Ureter (tissue), 1 donor: Measurements from ENCODE around the gene PHC3. TPM values are rescaled to one million over a fixed set of nuclear protein-coding genes. Genes with fewer than 3 reads are reported as not detected.
A peak's percentile ranks its signal among the peaks of the same experiment; 100 is the strongest.
"Not testable (repeated sequence)": the region's sequence is repeated elsewhere in the genome, so short reads cannot be mapped to it uniquely, and the experiment has no call there.

Experiments
- DNase-seq: peaks from one replicate; pipeline ENCODE4 v3.0.0-alpha.2; 2020; ENCODE audit warnings: low spot score
- total RNA-seq: library from RNA; stranded (reverse); gene quantifications from one replicate; pipeline ENCODE4 v1.2.4, GENCODE V29; 2023
- donor health status: DM: yes; HTN: yes; CAD: no.

PHC3 gene
- 118 TPM for total RNA-seq

- DNase-seq: peak; percentile 94
These were observed at the start of gene PHC3 for GRCh38 chr3:170180908-170181885. Gene PHC3, minus strand, starts transcription at chr3:170181733. Its CDS starts 18 bp downstream, at chr3:170181715.

- no peak for DNase-seq
These were observed 46.7 kb upstream of the PHC3 start for GRCh38 chr3:170228093-170228766.

- DNase-seq: no peak
These were observed 45.0 kb upstream of the PHC3 start for GRCh38 chr3:170226426-170226960.

GRCh38 chr3:170225166-170225565 is 43.6 kb upstream of the PHC3 start:
- DNase-seq: no peak

- peak; percentile 52 for DNase-seq
These were observed 41.4 kb upstream of the PHC3 start for GRCh38 chr3:170222647-170223541.

- DNase-seq: peak; percentile 96
These were observed 40.6 kb upstream of the PHC3 start, which contains the start of gene PRKCI for GRCh38 chr3:170221924-170222646. Gene PRKCI, plus strand, starts transcription at chr3:170222424. Its CDS starts 246 bp downstream, at chr3:170222670.

- DNase-seq: no peak
These were observed 39.3 kb upstream of the PHC3 start for GRCh38 chr3:170220871-170221270.

GRCh38 chr3:170219850-170220249 is 38.3 kb upstream of the PHC3 start:
- DNase-seq: no peak

- no peak for DNase-seq
These were observed 30.1 kb upstream of the PHC3 start for GRCh38 chr3:170211668-170212067.

GRCh38 chr3:170207717-170208116 is 26.2 kb upstream of the PHC3 start:
- no peak for DNase-seq

- DNase-seq: not testable (repeated sequence)
These were observed 24.7 kb upstream of the PHC3 start for GRCh38 chr3:170206164-170206762.

GRCh38 chr3:170205302-170205701 is 23.8 kb upstream of the PHC3 start:
- no peak for DNase-seq

- DNase-seq: no peak
These were observed 23.0 kb upstream of the PHC3 start for GRCh38 chr3:170204509-170204908.

- no peak for DNase-seq
These were observed 22.5 kb upstream of the PHC3 start for GRCh38 chr3:170204023-170204472.

- DNase-seq: no peak
These were observed 21.9 kb upstream of the PHC3 start for GRCh38 chr3:170203457-170203856.

- no peak for DNase-seq
These were observed 20.0 kb upstream of the PHC3 start for GRCh38 chr3:170201527-170201926.

- DNase-seq: no peak
These were observed 19.5 kb upstream of the PHC3 start for GRCh38 chr3:170200987-170201386.

GRCh38 chr3:170196833-170197232 is 15.3 kb upstream of the PHC3 start:
- DNase-seq: no peak

GRCh38 chr3:170195759-170196158 is 14.2 kb upstream of the PHC3 start:
- not testable (repeated sequence) for DNase-seq
